Upper lobe of left lung (tissue), 4 donors: ENCODE measurements around the gene THEMIS.

Experiments used
- CTCF ChIP-seq, 6 experiments: fragments of 450-650 bp in 4 of 6; fragments of 200-600 bp in 2 of 6; sonication (generic) in 2 of 6; IDR thresholded peaks; one replicate each; pipeline ENCODE4 v1.5.1; 2016 to 2019; ENCODE audit warnings: antibody characterized with exemption in 6 of 6
- EP300 ChIP-seq, 4 donors: sonication (generic); formaldehyde crosslinking; IDR thresholded peaks; one replicate each; pipeline ENCODE4 v1.5.1; 2017; ENCODE audit warnings: antibody characterized with exemption in 4 of 4, control low read depth in 2 of 4
- POLR2A ChIP-seq, 4 donors: fragments of 450-650 bp; IDR thresholded peaks; one replicate each; pipeline ENCODE4 v1.5.1; 2016 to 2017; ENCODE audit warnings: antibody characterized with exemption in 4 of 4, mild to moderate bottlenecking in 2 of 4

DNA sequence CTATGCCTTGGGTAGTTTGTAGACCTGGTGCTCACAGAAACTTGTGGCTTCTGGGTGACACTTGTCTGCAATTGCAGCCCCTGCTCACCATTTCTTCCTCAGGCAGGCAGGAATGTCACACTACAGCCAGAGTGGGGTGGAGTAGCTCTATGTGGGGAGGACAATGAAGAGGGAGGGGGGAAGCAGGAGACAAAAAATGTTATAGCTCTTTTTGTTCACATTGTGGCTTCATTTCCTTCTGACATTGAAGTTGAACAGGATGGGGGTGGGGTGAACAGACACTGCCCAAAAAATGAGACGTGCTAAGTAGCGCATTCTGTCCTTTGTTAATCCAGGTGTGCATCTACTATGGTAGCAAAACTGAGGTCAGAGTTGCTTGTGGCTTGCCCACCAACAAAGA is at the start of gene THEMIS:
- TF ChIP-seq CTCF (IDR thresholded peaks at IDR 0.05) (no peak), EP300 (IDR thresholded peaks at IDR 0.05) (no peak), POLR2A (IDR thresholded peaks at IDR 0.05) (no peak)
